Measurements from ENCODE around the gene IRF9. TPM values are rescaled to one million over a fixed set of nuclear protein-coding genes. Genes with fewer than 3 reads are reported as not detected.

Gene IRF9
- total and polyA plus RNA-seq, 2 of the 13 experiments (the other 11 are each of a cell fraction or from before 2014, with no cell fraction given): 14.9 to 49.7 TPM

GRCh38 chr14:24146978-24147760 lies 13.9 kb upstream of the IRF9 start, which contains the start of gene RNF31 (continued):
- TF ChIP-seq RBM22 (optimal IDR thresholded peaks at IDR 0.05; ENCODE audit: low read length): peak; percentile 74
- TF ChIP-seq ZNF335 (CRISPR knock-in tag; IDR thresholded peaks at IDR 0.05): peak; percentile 76; the same call in 1 of the 2 replicates
- peak; percentile 68 for TF ChIP-seq ZGPAT (CRISPR knock-in tag; IDR thresholded peaks at IDR 0.05)
- peak; percentile 85 for TF ChIP-seq ZBTB38 (CRISPR knock-in tag; IDR thresholded peaks at IDR 0.05)
- TF ChIP-seq ZNF296 (CRISPR knock-in tag; conservative IDR thresholded peaks at IDR 0.05): no peak
- TF ChIP-seq FOXA1 (IDR thresholded peaks at IDR 0.05): no peak
- TF ChIP-seq FOXA1 (CRISPR knock-in tag; IDR thresholded peaks at IDR 0.05): no peak
- no peak for TF ChIP-seq POGK (CRISPR knock-in tag; conservative IDR thresholded peaks at IDR 0.05)
- peak; percentile 58 for TF ChIP-seq KMT2A (CRISPR knock-in tag; IDR thresholded peaks at IDR 0.05)
- no peak for TF ChIP-seq SUZ12 (IDR thresholded peaks at IDR 0.05; ENCODE audit: low read depth, low read length)
- TF ChIP-seq ETS1 (CRISPR knock-in tag; IDR thresholded peaks at IDR 0.05): peak; percentile 19; the same call in 1 of the 2 replicates
- TF ChIP-seq TEF (CRISPR knock-in tag; IDR thresholded peaks at IDR 0.05): peak; percentile 45; the same call in 1 of the 2 replicates
- TF ChIP-seq ELF1 (CRISPR knock-in tag; IDR thresholded peaks at IDR 0.05): peak; percentile 90
- no peak for TF ChIP-seq SNAI1 (CRISPR knock-in tag; IDR thresholded peaks at IDR 0.05; ENCODE audit: borderline replicate concordance)
- TF ChIP-seq ZBED4 (CRISPR knock-in tag; IDR thresholded peaks at IDR 0.05; ENCODE audit: borderline replicate concordance): peak; percentile 85
- no peak for TF ChIP-seq EHMT2 (IDR thresholded peaks at IDR 0.05; ENCODE audit: borderline replicate concordance, low read depth, low read length)
- no peak; the same call in none of the 2 replicates for TF ChIP-seq DMAP1 (CRISPR knock-in tag; IDR thresholded peaks at IDR 0.05)
- peak; percentile 77; the same call in 1 of the 2 replicates for TF ChIP-seq IRF9 (CRISPR knock-in tag; IDR thresholded peaks at IDR 0.05; ENCODE audit: borderline replicate concordance)
- peak; percentile 30; the same call in 1 of the 2 replicates for TF ChIP-seq RFX3 (CRISPR knock-in tag; IDR thresholded peaks at IDR 0.05)
- no peak for TF ChIP-seq ZNF446 (CRISPR knock-in tag; IDR thresholded peaks at IDR 0.05)

Data from HepG2 (cell line).